NCI-H146 (cell line): ENCODE data around the gene LDHAL6B.
"Not testable (repeated sequence)": the region's sequence is repeated elsewhere in the genome, so short reads cannot be mapped to it uniquely, and the experiment has no call there.

Experiments used
- DNase-seq: peaks from one replicate; lab custom pipeline; 2025; lab: John Stamatoyannopoulos, UW

LDHAL6B gene

DNA sequence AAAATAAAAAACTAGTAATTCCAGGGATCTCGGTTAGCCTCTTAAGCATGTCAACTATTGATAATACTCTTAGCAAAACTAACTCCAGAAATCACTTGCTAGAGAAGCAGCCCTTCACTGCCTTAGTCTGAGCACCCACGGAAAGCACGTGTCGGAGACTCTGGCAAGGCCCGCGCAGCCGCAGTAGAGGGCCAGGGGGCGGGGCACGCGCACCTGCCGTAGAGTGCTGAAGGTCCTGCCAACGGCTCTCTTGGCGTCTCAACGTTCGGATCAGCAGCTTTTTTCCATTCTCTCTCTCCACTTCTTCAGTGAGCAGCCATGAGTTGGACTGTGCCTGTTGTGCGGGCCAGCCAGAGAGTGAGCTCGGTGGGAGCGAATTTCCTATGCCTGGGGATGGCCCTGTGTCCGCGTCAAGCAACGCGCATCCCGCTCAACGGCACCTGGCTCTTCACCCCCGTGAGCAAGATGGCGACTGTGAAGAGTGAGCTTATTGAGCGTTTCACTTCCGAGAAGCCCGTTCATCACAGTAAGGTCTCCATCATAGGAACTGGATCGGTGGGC, at the start of gene LDHAL6B:
Gene LDHAL6B (plus strand): TSS at position 221 of the 561 bp plus-strand sequence. CDS start 98 bp downstream, at position 319.
- DNase-seq = no peak

DNA sequence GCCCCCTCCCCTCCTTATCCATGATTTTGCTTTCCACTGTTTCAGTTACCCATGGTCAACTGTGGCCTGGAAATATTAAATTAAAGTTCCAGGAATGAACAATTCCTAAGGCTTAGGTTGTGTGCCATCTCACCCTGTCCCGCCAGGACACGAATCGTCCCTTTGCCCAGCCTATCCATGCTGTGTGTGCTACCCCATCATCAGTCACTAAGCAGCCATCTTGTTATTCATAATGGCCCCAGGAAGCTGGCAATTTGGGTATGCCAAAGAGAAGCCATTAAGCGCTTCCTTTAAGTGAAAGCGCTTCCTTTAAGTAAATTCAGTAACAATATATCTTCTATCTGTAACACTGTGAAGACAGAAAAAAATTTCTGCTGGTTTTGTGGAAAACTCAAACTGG, 49.2 kb upstream of the LDHAL6B start:
- DNase-seq = no peak

DNA sequence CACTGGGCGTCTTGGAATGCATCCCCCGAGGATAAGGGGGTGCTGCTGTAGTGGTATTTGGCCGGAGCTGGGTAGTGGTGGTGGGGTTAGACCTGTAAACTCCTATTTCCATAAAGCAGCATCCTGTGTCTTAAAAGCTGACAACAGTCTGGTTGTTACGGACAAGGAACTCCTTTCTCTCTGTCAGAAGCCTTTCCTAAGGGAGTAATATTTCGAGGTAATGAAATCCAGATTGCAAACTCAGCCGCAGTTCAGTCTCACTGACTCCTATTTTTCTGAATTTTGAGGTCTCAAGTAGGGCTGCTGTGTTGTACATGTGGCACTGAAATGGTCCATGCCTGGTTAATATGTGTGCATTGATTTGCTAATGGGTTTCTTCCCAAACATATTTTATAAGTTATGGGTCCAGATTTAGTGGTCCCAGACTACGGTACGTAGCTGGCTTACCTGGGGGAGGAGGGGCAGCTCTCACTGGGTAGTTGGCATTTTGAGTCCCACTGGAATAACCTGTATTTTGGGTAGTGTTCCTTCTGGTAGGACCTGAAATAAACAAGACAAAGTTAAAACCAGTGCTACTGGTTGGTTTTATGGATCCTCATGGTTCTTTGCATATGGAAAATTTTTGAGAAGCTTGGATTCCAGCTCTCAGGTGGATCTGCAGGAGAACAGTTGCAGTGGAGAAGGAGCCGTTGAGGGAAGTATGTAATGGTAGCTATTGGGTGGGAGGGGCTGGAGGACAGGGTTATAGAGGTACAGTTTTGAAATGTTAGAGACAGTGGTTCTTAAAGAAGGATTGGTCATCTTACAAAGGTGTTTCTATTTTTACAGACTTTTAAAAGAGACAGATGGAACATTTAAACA, 48.6 kb upstream of the LDHAL6B start:
- DNase-seq = no peak

DNA sequence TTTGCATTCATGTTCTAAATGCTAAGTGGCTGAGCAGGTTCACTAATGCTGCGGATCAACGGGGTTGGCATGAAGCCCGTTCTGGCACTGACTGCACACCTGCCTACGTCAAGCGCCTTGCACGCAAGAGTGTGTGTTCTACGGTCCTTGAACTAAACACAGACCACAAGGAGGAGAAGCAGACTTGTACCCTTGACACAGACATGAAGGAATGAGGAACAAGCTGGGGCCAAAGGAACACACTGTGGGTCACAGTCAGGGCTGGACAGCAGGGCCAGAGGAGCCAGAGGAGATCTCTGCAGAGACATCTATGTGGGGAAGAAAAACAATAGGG, 48.0 kb upstream of the LDHAL6B start:
- no peak for DNase-seq

DNA sequence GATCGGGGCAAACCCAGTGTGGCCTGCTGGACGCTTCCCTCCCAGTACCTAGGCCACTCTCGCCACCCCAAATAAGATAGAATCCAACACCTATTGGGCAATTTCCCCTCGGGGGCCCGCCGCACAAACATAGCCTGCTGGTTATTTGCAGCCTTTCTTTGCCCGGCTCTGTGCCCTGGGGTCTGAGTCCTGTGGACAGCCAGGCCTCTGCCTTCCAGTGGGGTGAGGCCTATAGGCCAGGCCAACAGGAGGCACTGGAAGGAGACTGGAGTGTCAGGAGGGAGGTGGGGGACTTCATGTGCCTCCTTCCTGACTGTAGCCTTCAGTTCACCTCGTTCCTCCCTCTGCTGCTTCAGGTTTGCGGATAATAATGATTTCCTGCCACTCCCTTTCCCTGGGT, 47.4 kb upstream of the LDHAL6B start:
- no peak for DNase-seq

DNA sequence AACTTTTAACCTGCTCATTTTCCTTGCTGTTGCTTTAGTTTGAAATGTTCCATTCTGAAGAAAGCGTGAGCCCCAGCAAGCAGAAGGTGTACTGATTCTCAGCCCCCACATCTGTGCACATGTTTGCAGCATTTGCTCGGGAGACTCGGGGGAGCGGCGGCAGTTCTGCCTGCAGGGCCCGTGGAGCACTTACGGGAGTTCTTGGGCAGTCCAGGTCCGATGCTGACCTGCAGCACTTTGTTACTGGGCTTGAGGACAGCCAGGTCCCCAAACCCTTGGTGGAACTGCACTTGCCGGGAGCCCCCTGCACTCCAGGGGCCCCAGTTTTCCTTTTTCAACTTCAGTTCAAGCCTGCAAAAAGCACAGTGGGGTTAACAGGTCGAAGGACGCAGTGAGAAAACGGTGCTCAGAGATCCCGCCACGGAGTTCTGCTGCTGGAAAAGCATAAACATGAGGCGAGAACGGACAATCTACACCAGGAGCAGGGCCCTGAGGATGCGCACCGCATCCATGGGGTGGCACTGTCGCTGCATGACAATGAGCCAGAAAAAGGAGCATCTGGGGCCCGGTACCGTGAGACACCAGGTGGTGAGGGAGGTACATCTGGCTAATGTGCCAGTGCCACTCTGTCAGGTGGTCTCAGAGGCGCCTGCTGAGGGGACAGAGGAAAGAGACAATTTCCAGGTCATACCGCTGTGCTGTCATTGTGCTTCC, 45.6 kb upstream of the LDHAL6B start:
- DNase-seq = peak; percentile 86

DNA sequence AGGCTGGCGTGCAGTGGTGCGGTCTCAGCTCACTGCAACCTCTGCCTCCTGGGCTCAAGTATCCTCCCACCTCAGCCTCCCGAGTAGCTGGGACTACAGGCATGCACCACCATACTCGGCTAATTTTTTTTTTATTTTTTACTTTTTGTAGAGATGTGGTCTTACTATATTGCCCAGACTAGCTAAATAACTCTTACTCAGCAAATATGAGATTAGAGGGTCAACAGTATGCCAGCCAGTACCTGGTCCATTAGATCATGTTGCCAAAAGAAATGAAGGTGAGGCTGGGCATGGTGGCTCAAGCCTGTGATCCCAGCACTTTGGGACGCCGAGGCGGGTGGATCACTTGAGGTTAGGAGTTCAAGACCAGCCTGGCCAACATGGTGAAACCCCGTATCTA, 44.6 kb upstream of the LDHAL6B start:
- not testable (repeated sequence) for DNase-seq

DNA sequence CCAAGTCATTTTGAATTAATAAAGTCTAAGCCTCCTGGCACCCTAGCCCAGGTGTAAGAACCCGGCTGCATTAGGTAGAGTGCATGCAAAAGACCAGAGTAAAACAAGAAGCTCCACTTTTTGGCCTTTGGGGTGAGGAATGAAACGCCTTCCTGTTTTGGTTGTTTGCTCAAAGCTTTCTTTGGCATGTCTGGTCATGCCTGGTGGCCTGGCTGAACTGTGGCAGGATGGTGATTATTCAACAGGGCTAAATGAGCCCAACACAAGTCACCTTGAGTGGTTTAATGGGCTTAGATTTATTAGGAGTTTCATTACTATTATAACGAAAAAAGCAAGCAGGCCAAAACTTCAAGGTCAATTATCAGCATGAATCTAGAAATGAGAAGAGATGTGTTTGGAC, 40.9 kb upstream of the LDHAL6B start:
- peak; percentile 37 for DNase-seq

DNA sequence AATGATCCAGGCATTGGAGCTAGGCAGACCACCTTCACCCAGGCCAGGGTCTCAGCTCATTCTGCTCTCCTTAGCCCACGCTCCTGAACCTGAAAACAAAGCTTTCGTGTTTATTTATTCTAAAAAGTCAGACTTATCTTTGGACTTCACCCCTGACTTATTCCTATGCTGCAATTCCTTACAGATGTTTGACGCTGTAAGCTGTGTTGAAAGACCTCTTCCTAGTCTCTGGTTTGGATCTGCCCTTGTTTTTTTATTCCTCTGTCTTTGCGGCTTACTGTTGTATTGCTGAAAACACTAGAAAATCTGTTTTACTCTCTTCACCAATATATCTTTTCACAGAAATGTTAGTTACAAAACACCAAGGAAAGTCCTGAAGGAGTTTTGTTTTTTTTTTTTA, 40.5 kb upstream of the LDHAL6B start:
- DNase-seq = no peak

DNA sequence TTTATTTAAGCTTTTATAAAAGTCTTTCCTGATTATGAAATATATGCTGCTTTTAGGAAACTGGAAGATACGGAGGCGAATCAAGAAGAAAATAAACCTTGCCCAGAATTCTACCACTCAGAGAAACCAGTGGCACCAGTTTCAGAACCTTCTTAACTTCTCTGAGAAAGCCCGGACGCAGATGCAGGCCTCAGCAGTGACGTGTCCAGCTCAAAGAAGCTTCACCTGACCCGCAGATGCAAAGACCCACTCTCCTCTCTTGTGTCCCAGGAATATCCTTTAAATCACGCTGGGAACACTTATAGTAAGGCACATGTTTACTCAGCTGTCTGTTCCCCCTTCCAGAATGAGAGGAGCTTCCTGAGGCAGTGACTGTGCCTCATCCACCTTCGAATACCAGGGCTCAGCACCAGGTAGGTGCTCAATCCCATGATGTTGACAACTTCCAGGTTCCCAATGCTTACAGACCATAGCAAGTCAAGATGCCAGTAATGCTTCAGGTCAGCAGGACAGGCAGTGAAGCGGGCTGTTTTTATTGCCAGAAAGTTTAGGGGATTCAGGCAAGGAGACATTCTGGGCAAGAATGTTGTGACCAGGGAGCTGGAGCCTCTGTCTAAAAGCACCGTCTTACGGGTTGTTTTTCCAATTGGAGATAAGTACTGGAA, 39.9 kb upstream of the LDHAL6B start:
- peak; percentile 60 for DNase-seq

DNA sequence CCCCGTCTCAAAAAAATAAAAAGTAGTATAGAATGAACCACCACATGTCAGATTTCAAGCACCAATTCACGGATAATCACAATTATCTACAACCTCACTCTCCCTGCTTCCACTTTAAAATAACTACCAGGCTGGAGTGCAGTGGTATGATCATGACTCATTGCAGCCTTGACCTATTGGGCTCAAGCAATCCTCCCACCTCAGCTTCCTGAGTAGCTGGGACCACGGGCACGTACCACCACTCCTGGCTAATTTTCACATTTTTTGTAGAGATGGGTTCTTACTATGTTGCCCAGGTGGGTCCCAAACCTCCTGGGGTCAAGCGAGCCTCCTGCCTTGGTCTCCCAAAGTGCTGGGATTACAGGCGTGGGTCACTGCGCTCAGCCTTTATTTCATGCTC, 38.1 kb upstream of the LDHAL6B start:
- no peak for DNase-seq

DNA sequence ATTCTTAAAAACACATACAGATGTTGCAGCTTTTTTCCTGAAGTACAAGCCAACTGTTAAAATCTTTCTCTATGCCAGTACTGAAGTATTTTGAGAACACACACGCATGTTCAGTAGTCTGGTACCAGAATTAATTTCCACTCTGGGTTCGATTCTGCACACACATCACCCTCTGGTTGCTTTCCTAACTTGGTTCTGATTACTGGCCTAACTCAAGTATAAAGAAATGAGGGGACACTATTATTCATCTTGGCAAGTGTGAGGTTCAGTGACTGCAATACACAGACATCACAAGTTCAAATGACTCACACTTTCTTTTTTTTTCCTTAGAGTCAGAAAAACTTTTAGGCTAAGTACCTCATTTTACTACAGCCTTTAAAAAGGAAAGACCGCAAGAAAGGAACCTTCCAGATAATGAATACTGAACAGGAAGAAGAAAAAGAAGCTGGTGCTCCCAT, 37.4 kb upstream of the LDHAL6B start:
- no peak for DNase-seq

DNA sequence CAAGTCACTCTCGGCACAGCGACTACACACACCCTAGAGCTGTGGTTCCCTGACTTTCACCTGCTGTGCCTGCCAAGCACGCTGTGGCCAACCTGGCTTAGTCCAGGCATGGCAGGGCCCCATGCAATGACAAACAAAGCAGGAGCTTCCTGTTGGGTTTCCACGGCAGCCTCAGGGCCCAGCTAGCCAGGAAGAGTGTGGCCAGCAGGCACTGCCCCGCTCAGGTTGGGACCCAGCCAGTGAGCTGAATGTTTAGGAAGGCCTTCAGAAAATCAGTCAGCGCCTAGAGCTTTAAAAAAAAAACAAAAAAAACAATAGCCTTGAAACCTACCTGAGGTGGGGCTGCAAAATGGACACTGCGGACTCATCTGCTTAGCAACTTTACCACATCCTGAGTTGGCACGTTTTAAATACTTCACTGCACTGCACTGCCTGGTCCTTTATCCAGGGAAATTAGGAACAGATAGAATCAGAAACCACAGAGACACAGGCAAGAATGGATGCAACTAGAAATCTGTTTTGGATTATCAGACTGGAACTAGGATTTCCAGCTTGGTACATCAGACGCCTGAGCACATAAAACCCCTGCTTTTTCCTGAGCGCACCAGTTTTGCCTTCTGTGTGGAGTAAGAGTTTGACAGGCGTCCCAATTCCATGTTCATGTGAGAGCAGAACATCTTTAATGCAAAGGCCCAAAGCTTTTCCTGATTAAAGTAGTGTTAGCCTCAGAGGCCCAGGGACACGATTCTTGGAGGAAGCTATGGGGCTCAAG, 36.2 kb upstream of the LDHAL6B start:
- DNase-seq = peak; percentile 68

DNA sequence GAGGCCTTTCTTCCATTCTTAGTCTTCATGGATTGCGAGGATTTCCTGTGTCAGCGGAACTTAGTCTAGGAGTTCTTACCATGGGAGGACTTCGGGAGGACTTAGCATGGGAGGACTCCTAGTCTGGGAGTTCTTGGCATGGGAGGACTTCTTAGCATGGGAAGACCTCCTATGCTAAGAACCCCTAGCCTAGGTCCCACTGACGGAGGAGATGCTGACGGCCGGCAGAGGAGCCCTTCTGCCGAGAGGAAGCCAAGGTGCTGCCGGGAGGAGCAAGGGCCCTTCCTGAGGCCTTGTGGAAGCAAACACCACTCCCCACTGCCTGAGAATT, 35.6 kb upstream of the LDHAL6B start:
- no peak for DNase-seq

DNA sequence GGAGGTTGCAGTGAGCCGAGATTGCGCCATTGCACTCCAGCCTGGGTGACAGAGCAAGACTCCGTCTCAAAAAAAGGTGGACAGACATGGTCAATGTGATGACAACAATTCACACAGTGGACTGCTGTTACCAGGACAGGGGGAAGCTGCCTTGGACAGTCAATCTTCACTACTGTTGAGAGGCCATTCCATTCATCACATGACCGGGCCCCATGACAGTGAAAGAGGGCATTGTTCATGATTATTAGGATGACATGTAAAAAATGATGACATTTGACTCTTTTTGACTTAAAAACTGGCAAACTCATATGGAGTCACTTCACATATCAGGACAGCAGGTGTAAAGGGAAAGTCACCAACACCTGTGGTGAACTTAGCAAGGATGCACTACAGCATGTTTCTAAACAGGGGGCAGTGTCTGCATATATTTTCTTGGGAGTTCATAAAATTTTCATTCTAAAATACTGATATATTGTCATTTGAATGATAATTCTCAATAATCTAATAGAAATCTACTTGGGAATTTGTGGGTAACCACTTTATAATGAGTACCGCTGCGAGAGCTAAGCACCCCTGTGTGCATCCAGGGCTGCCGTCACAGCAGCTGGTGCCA, 34.2 kb upstream of the LDHAL6B start:
- DNase-seq = no peak

DNA sequence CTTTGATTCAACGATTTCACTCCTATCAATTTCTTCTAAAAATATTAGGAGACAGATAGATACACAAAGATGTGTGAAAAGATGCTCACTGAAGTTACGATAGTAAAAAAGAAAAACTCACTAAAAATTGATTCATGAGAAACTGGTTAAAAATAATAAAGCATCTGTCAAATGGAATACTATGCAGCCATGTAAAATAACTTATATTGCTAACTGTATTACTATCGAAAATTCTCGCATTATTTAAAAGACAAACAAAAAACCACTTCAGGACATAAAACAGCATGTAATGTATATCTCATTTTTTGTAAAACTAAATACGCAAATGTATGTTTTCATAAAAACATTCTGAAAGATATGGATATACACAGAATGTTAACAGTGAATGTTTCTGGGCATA, 33.4 kb upstream of the LDHAL6B start:
- no peak for DNase-seq

DNA sequence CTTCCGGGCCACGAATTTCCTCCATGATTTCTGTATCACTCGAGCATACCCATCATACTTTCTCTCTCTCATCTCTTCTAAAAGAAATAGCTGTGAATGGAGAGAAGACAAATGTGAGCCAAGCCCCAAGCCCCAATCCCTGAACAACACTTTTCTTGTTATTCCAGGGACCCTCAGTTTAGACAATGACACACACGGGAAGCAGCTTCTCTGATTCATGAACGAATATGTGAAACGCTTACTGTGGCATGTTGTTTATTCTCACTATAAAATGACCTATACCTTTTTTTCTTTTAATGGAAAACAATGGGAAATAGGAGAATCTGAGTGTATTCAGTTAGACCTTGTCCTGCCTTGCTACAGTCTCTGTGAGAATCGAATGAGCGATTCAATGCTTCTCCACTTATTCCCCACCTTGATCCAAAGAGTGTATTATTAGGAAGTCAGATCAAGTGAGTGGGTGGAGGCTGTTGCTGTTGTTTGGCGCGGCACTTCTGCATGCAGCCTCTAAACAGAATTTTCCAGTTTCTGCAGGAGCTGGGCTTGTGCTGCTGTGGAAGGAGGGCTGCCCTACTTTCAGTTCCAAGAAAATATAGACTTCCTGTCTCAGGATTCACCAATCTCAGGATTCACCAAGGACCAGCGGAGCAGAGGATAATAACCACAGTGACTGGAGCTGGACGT, 32.4 kb upstream of the LDHAL6B start:
- DNase-seq = no peak

DNA sequence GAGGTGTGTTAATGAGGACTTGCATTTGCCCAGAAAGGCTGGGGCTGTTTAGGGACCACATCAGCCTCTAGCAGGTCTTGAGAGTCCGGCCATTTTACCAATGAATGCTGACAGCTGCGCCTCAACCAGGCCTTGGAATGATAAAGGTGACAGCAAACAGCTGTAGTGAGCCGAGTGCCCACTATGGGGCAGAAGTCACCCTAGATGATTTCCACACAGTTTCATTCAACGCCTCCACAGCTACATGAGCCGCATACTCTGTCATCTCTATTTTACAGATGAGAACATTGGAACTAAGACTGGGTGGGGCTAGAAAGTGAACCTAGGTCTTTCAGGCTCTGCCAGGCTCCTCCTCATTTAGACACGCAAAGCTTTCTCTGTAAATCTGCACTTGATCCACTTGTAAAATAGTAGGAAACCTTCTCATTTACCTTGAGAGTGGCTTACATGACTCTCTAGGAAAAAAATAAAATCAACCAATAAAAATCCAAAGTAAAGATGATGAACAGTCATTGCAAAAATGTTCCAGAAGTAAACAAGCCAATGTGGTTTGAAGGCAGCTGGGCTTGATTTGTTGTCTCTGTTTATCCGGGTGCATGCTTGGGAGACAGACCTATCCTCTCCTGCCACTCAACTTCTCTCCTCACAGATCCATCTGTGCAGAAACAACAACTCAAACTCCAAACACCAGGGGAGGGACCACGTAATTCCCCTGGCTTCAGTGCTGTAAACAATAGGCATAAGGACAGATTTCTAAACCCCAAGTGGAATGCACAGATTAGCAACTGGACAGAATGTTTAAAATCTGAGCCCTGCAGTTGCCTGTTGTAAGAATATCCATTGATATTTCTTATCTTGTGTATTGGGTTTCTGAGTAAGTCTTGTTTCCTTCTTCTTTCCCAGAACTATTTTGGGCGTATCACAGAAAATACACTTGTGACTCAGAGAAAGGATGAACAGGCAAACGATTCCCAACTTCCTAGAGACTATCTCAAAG, 31.5 kb upstream of the LDHAL6B start:
- peak; percentile 35 for DNase-seq

DNA sequence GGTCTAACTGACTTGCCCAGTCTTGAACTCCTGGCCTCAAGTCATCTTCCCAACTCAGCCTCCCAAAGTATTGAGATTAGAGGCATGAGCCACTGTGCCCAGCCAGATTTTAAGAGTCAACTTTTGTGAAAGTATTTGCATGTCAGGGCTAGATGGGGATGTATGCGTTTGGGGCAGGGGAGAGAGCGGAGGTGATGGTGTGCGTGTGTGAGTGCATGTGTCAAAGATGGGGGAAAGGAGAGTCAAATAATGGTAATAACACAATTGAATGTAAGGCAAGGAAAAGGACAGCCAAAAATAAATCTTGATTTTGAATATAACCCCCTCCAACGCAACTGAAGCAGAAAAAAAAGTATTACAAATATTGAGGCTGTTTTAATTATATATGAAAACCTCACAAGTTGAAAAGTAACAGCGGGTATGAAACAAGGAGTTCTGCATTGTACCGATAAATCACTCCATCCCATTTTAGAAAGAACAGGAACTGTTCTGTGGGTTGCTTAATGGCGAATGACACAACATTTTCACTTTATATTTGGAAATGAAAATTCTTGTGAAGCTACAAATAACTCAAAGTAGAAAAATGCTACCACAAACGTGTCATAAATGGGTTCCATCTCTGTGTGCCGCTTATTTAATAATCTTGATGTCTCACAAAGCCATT, 29.9 kb upstream of the LDHAL6B start:
- DNase-seq = no peak
